PC-3 (cell line): ENCODE results near the gene KIDINS220. TPM values are rescaled to one million over a fixed set of nuclear protein-coding genes. Genes with fewer than 3 reads are reported as not detected.

Experiments
- ATAC-seq: fragments of 200-7000 bp; cut with Tn5 transposase; 2 replicates; pipeline ENCODE4 v1.9.1; 2020; ENCODE audit warnings: mild to moderate bottlenecking, moderate library complexity
- BruUV-seq: library from RNA; stranded (reverse); fragments of 400-500 nt; replicated peaks from 2 replicates; lab custom pipeline; 2021; lab: Mats Ljungman, UMichigan
- CTCF ChIA-PET: fragments of 300-600 bp; sonication (Branson Sonifier 250); formaldehyde crosslinking; loops from one replicate; lab custom pipeline; 2022; ENCODE audit warnings: antibody characterized with exemption; lab: Charles Lee
- POLR2A ChIA-PET: fragments of 300-600 bp; sonication (Branson Sonifier 250); formaldehyde crosslinking; loops from one replicate; lab custom pipeline; 2022; ENCODE audit warnings: antibody characterized with exemption; ENCODE audit not compliant: unreplicated experiment; lab: Charles Lee
- DNase-seq: peaks from one replicate; pipeline ENCODE4 v3.0.0-alpha.2; 2015
- H2AFZ ChIP-seq: fragments of 300-600 bp; sonication (generic); 2 replicates; pipeline ENCODE4 v1.6.0; 2016; ENCODE audit warnings: antibody characterized with exemption, low read length
- H3F3A ChIP-seq: fragments of 300-600 bp; sonication (generic); one replicate; pipeline ENCODE4 v1.6.0; 2017; ENCODE audit warnings: antibody characterized with exemption, low read length, control low read depth, mild to moderate bottlenecking; ENCODE audit not compliant: unreplicated experiment
- H3K27ac ChIP-seq: fragments of 300-600 bp; sonication (generic); 2 replicates; pipeline ENCODE4 v1.5.1; 2016; ENCODE audit warnings: mild to moderate bottlenecking, low read length
- H3K27me3 ChIP-seq: fragments of 300-600 bp; sonication (generic); 2 replicates; pipeline ENCODE4 v1.6.1; 2016; ENCODE audit warnings: low read length, mixed read lengths
- H3K36me3 ChIP-seq: fragments of 300-600 bp; sonication (generic); 2 replicates; pipeline ENCODE4 v1.6.1; 2016; ENCODE audit warnings: low read depth, mixed run types, low read length, mixed read lengths
- H3K4me1 ChIP-seq: fragments of 300-600 bp; sonication (generic); 2 replicates; pipeline ENCODE4 v1.5.1; 2016; ENCODE audit warnings: low read length; ENCODE audit not compliant: insufficient read depth
- H3K4me2 ChIP-seq: fragments of 300-600 bp; sonication (generic); 2 replicates; pipeline ENCODE4 v1.6.0; 2016; ENCODE audit warnings: low read length
- H3K4me3 ChIP-seq: fragments of 300-600 bp; sonication (generic); 2 replicates; pipeline ENCODE4 v1.5.1; 2016; ENCODE audit warnings: mild to moderate bottlenecking, low read length, mixed read lengths
- H3K79me2 ChIP-seq: fragments of 300-600 bp; sonication (generic); 2 replicates; pipeline ENCODE4 v1.6.1; 2017; ENCODE audit warnings: low read length, mixed read lengths
- H3K9ac ChIP-seq: fragments of 300-600 bp; sonication (generic); 2 replicates; pipeline ENCODE4 v1.6.0; 2016; ENCODE audit warnings: mild to moderate bottlenecking, low read length
- H3K9me2 ChIP-seq: fragments of 300-600 bp; sonication (generic); replicated peaks from 2 replicates; pipeline ENCODE4 v1.6.1; 2016; ENCODE audit warnings: mixed run types, low read length, mixed read lengths
- H3K9me3 ChIP-seq: fragments of 300-600 bp; sonication (generic); 2 replicates; pipeline ENCODE4 v1.6.1; 2016; ENCODE audit warnings: low read length, mixed read lengths
- H4K20me1 ChIP-seq: fragments of 300-600 bp; sonication (generic); 2 replicates; pipeline ENCODE4 v1.6.1; 2016; ENCODE audit warnings: low read length, mixed read lengths
- CTCF ChIP-seq: fragments of 300-600 bp; sonication (generic); conservative IDR thresholded peaks from 2 replicates; pipeline ENCODE4 v1.5.1; 2017; ENCODE audit warnings: antibody characterized with exemption, low read depth, mild to moderate bottlenecking, low read length
- EZH2 ChIP-seq: fragments of 300-600 bp; sonication (generic); IDR thresholded peaks from one replicate; pipeline ENCODE4 v1.6.1; 2017; ENCODE audit warnings: antibody characterized with exemption, mild to moderate bottlenecking, low read length; ENCODE audit not compliant: unreplicated experiment
- EZH2phosphoT487 ChIP-seq: fragments of 300-600 bp; sonication (generic); IDR thresholded peaks from 2 replicates; pipeline ENCODE4 v1.6.1; 2018; ENCODE audit warnings: mild to moderate bottlenecking, antibody characterized with exemption, low read length, borderline replicate concordance
- intact Hi-C: fragments of 100-400 bp; cut with micrococcal nuclease; formaldehyde crosslinking; loops from 2 replicates; pipeline ENCODE4 v1.9.0; 2023
- total RNA-seq: library from RNA; depleted of rRNA; stranded (reverse); fragments of >200 nt; gene quantifications from 2 replicates; pipeline ENCODE4 v1.2.3, GENCODE V29; 2014

The KIDINS220 gene
- total RNA-seq, 1 experiment from 2014 or later: 37.6 TPM

- TF ChIP-seq CTCF (no peak), EZH2 (no peak), EZH2phosphoT487 (no peak)
- intact Hi-C loops: no loop called here
- Histone ChIP-seq H3K9me2 (no peaks in the 10 kb centered on the region), H3K9ac (no peak overlapping the region), H2AFZ (no peak overlapping the region), H3K4me3 (no peak overlapping the region), H3K79me2 (no peaks in the 10 kb centered on the region), H3K4me2 (no peak overlapping the region), H3K27ac (no peak overlapping the region), H3K9me3 (no peaks in the 10 kb centered on the region), H4K20me1 (no peaks in the 10 kb centered on the region), H3K4me1 (0 out of 2 replicates have a peak, but pooled peaks cover 5% of the 10 kb centered on the region), H3K36me3 (no peaks in the 10 kb centered on the region), H3F3A (no peaks in the 10 kb centered on the region), H3K27me3 (no peaks in the 10 kb centered on the region)
- ChIA-PET CTCF (no interaction called here), POLR2A (no interaction called here)
- no TSS peak for BruUV-seq
- no peak for DNase-seq
- ATAC-seq: no peak
These were observed 13.6 kb upstream of the KIDINS220 start for GRCh38 chr2:8850845-8851487.

DNA sequence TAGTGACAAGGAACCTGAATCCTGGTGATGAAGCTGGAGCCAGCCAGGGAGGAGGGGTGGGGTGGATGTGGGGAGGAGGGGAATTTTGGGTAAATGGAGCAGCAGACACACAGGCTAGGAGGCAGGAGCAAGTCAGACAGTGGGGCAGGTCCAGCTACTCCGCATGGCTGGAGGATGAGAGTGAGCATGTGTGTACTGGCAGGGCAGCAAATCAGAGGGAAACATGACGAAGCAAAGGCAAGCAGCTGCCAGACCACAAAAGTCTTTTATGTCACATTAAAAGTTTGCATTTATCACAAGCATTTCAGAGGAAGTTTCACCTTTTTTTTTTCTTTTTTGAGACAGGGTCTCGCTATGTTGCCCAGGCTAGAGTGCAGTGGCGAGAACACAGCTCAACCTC is 11.9 kb upstream of the KIDINS220 start:
- no TSS peak for BruUV-seq
- peak; percentile 55 for ATAC-seq
- no peak overlapping the region for H3K9ac ChIP-seq
- CTCF ChIA-PET: no interaction called here
- H3K27ac ChIP-seq: no peak overlapping the region
- H3K4me1 ChIP-seq: 0 out of 2 replicates have a peak, but pooled peaks cover 5% of the 10 kb centered on the region
- no peak for TF ChIP-seq EZH2
- no peak for TF ChIP-seq EZH2phosphoT487
- no peak for TF ChIP-seq CTCF
- H3K79me2 ChIP-seq: no peaks in the 10 kb centered on the region
- H3K36me3 ChIP-seq: no peaks in the 10 kb centered on the region
- no peaks in the 10 kb centered on the region for H3K9me2 ChIP-seq
- no peak overlapping the region for H3K4me3 ChIP-seq
- H3K9me3 ChIP-seq: no peaks in the 10 kb centered on the region
- no peaks in the 10 kb centered on the region for H3F3A ChIP-seq
- POLR2A ChIA-PET: no interaction called here
- H4K20me1 ChIP-seq: no peaks in the 10 kb centered on the region
- no peaks in the 10 kb centered on the region for H3K27me3 ChIP-seq
- no peak overlapping the region for H3K4me2 ChIP-seq
- no peak overlapping the region for H2AFZ ChIP-seq
- no peak for DNase-seq
- intact Hi-C loops: no loop called here

DNA sequence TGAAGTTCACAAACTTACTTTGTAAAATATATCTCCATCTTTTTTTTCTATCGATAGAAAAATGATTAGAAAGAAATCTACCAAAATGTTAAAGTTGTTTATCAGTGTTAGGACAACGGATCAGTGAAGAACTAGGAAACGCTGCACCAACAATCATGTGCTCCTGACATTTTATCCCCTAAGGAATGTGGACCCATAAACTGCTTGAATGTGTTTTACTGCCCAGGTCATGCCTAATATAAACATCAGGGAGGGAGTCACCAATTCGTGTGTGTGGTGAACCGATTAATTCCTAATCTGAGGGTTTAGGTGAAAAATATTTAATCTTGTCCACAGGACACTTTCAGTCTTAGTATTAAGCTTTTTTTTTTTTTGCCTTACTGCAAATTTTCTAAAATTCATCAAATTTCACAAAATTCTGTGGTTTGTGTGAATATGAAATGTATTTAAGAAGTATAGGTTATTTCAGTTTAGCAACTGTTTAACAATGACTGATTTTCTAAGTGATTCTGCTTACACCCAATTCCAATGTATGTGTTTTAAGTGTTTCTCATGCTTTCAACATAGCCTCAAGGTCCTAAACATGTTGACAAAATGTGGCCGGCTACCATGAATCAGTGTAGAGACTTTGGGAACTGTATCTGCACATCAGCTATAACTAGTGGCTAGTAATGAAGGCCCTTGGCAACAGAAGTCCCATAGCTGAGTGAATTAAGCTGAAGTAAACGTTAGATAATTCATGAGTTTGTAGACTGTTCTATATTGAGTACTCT is 11.1 kb upstream of the KIDINS220 start:
- POLR2A ChIA-PET: no interaction called here
- Histone ChIP-seq H3K27me3 (no peaks in the 10 kb centered on the region), H3K9ac (no peak overlapping the region), H3K4me1 (0 out of 2 replicates have a peak, but pooled peaks cover 5% of the 10 kb centered on the region), H3K36me3 (no peaks in the 10 kb centered on the region), H4K20me1 (no peaks in the 10 kb centered on the region), H3K27ac (no peak overlapping the region), H3F3A (no peaks in the 10 kb centered on the region), H3K79me2 (no peaks in the 10 kb centered on the region), H3K9me3 (no peaks in the 10 kb centered on the region), H2AFZ (no peak overlapping the region), H3K4me2 (no peak overlapping the region), H3K4me3 (no peak overlapping the region), H3K9me2 (no peaks in the 10 kb centered on the region)
- DNase-seq (peak; percentile 21), ATAC-seq (peak; percentile 55)
- TF ChIP-seq EZH2: no peak
- no peak for TF ChIP-seq CTCF
- TF ChIP-seq EZH2phosphoT487: no peak
- CTCF ChIA-PET: no interaction called here
- intact Hi-C loops: no loop called here
- BruUV-seq: no TSS peak
